ENCODE measurements around the gene SPATA32. TPM values are rescaled to one million over a fixed set of nuclear protein-coding genes. Genes with fewer than 3 reads are reported as not detected.

Gene SPATA32
- total and polyA plus RNA-seq, 2 experiments from 2014 or later = not detected

- no peak overlapping the region for H3K4me3 ChIP-seq
- no peaks in the 10 kb centered on the region for H3K9me2 ChIP-seq (ENCODE audit: insufficient read depth)
- no peak overlapping the region for H3K4me2 ChIP-seq
- no peak for ATAC-seq
- H3K27ac ChIP-seq (ENCODE audit: low read depth) = no peak overlapping the region
- no peak overlapping the region for H2AFZ ChIP-seq
- Mint-ChIP-seq H3K36me3 (ENCODE audit: low read depth) (no peaks in the 10 kb centered on the region), H3K27ac (no peak overlapping the region), H3K4me1 (peaks cover 37% of the 10 kb centered on the region), H3K9me3 (no peaks in the 10 kb centered on the region; the same call in 2 of the 3 replicates), H3K27me3 (ENCODE audit: insufficient read depth, low read depth, poor library complexity) (peaks cover 22% of the 10 kb centered on the region), H3K4me3 (no peak overlapping the region)
- DNase-seq (ENCODE audit: low spot score) = no peak
- peaks cover 27% of the 10 kb centered on the region for H3K4me1 ChIP-seq (ENCODE audit: insufficient read depth)
- TF ChIP-seq JUNB (IDR thresholded peaks at IDR 0.05; ENCODE audit: unreplicated experiment) = no peak
- TF ChIP-seq, protein P1, sequence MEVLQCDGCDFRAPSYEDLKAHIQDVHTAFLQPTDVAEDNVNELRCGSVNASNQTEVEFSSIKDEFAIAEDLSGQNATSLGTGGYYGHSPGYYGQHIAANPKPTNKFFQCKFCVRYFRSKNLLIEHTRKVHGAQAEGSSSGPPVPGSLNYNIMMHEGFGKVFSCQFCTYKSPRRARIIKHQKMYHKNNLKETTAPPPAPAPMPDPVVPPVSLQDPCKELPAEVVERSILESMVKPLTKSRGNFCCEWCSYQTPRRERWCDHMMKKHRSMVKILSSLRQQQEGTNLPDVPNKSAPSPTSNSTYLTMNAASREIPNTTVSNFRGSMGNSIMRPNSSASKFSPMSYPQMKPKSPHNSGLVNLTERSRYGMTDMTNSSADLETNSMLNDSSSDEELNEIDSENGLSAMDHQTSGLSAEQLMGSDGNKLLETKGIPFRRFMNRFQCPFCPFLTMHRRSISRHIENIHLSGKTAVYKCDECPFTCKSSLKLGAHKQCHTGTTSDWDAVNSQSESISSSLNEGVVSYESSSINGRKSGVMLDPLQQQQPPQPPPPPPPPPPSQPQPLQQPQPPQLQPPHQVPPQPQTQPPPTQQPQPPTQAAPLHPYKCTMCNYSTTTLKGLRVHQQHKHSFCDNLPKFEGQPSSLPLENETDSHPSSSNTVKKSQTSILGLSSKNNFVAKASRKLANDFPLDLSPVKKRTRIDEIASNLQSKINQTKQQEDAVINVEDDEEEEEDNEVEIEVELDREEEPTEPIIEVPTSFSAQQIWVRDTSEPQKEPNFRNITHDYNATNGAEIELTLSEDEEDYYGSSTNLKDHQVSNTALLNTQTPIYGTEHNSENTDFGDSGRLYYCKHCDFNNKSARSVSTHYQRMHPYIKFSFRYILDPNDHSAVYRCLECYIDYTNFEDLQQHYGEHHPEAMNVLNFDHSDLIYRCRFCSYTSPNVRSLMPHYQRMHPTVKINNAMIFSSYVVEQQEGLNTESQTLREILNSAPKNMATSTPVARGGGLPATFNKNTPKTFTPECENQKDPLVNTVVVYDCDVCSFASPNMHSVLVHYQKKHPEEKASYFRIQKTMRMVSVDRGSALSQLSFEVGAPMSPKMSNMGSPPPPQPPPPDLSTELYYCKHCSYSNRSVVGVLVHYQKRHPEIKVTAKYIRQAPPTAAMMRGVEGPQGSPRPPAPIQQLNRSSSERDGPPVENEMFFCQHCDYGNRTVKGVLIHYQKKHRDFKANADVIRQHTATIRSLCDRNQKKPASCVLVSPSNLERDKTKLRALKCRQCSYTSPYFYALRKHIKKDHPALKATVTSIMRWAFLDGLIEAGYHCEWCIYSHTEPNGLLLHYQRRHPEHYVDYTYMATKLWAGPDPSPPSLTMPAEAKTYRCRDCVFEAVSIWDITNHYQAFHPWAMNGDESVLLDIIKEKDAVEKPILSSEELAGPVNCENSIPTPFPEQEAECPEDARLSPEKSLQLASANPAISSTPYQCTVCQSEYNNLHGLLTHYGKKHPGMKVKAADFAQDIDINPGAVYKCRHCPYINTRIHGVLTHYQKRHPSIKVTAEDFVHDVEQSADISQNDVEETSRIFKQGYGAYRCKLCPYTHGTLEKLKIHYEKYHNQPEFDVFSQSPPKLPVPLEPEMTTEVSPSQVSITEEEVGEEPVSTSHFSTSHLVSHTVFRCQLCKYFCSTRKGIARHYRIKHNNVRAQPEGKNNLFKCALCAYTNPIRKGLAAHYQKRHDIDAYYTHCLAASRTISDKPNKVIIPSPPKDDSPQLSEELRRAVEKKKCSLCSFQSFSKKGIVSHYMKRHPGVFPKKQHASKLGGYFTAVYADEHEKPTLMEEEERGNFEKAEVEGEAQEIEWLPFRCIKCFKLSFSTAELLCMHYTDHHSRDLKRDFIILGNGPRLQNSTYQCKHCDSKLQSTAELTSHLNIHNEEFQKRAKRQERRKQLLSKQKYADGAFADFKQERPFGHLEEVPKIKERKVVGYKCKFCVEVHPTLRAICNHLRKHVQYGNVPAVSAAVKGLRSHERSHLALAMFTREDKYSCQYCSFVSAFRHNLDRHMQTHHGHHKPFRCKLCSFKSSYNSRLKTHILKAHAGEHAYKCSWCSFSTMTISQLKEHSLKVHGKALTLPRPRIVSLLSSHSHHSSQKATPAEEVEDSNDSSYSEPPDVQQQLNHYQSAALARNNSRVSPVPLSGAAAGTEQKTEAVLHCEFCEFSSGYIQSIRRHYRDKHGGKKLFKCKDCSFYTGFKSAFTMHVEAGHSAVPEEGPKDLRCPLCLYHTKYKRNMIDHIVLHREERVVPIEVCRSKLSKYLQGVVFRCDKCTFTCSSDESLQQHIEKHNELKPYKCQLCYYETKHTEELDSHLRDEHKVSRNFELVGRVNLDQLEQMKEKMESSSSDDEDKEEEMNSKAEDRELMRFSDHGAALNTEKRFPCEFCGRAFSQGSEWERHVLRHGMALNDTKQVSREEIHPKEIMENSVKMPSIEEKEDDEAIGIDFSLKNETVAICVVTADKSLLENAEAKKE (CRISPR knock-in tag; IDR thresholded peaks at IDR 0.05) = no peak
- TF ChIP-seq STAT1 (IDR thresholded peaks at IDR 0.05; ENCODE audit: unreplicated experiment) = no peak
- TF ChIP-seq NANOG (IDR thresholded peaks at IDR 0.05; ENCODE audit: borderline replicate concordance) = no peak
- H4K20me1 ChIP-seq (replicated peaks; ENCODE audit: insufficient read depth) = no peaks in the 10 kb centered on the region; the same call in 1 of the 2 replicates
- no peaks in the 10 kb centered on the region for H3K79me2 ChIP-seq (replicated peaks; ENCODE audit: insufficient read depth)
- H3K27me3 ChIP-seq (ENCODE audit: insufficient read depth) = peaks cover 6% of the 10 kb centered on the region; the same call in 1 of the 2 replicates
- 0 out of 2 replicates have a peak, but pooled peaks cover 2% of the 10 kb centered on the region for H3F3A ChIP-seq (replicated peaks; ENCODE audit: low read depth)
- H3K36me3 ChIP-seq (ENCODE audit: insufficient read depth) = no peaks in the 10 kb centered on the region
These were observed 31.0 kb downstream of the SPATA32 start for GRCh38 chr17:45230787-45231480.

GRCh38 chr17:45230410-45230786 is 31.5 kb downstream of the SPATA32 start:
- Mint-ChIP-seq H3K36me3 (ENCODE audit: low read depth) (no peaks in the 10 kb centered on the region), H3K9me3 (no peaks in the 10 kb centered on the region; the same call in 2 of the 3 replicates), H3K27ac (no peak overlapping the region), H3K27me3 (ENCODE audit: insufficient read depth, low read depth, poor library complexity) (peaks cover 18% of the 10 kb centered on the region), H3K4me1 (peaks cover 38% of the 10 kb centered on the region), H3K4me3 (no peak overlapping the region; the same call in 2 of the 3 replicates)
- ATAC-seq (no peak), DNase-seq (ENCODE audit: low spot score) (no peak)
- Histone ChIP-seq H3F3A (replicated peaks; ENCODE audit: low read depth) (0 out of 2 replicates have a peak, but pooled peaks cover 2% of the 10 kb centered on the region), H3K4me1 (ENCODE audit: insufficient read depth) (peaks cover 27% of the 10 kb centered on the region), H3K27ac (ENCODE audit: low read depth) (no peak overlapping the region), H3K4me2 (no peak overlapping the region), H3K36me3 (ENCODE audit: insufficient read depth) (no peaks in the 10 kb centered on the region), H3K27me3 (ENCODE audit: insufficient read depth) (peaks cover 6% of the 10 kb centered on the region; the same call in 1 of the 2 replicates), H4K20me1 (replicated peaks; ENCODE audit: insufficient read depth) (no peaks in the 10 kb centered on the region; the same call in 1 of the 2 replicates), H3K9me2 (ENCODE audit: insufficient read depth) (no peaks in the 10 kb centered on the region), H2AFZ (no peak overlapping the region), H3K79me2 (replicated peaks; ENCODE audit: insufficient read depth) (no peaks in the 10 kb centered on the region), H3K4me3 (no peak overlapping the region)
- TF ChIP-seq CREB1 (CRISPR knock-in tag; IDR thresholded peaks at IDR 0.05; ENCODE audit: low read depth) (no peak), JUNB (IDR thresholded peaks at IDR 0.05; ENCODE audit: unreplicated experiment) (no peak), EZH2phosphoT487 (IDR thresholded peaks at IDR 0.05; ENCODE audit: unreplicated experiment) (no peak), CTCF (conservative IDR thresholded peaks at IDR 0.05; ENCODE audit: low read depth in 2 of 2) (no peak), NANOG (IDR thresholded peaks at IDR 0.05; ENCODE audit: borderline replicate concordance) (no peak)
- TF ChIP-seq, protein P2, sequence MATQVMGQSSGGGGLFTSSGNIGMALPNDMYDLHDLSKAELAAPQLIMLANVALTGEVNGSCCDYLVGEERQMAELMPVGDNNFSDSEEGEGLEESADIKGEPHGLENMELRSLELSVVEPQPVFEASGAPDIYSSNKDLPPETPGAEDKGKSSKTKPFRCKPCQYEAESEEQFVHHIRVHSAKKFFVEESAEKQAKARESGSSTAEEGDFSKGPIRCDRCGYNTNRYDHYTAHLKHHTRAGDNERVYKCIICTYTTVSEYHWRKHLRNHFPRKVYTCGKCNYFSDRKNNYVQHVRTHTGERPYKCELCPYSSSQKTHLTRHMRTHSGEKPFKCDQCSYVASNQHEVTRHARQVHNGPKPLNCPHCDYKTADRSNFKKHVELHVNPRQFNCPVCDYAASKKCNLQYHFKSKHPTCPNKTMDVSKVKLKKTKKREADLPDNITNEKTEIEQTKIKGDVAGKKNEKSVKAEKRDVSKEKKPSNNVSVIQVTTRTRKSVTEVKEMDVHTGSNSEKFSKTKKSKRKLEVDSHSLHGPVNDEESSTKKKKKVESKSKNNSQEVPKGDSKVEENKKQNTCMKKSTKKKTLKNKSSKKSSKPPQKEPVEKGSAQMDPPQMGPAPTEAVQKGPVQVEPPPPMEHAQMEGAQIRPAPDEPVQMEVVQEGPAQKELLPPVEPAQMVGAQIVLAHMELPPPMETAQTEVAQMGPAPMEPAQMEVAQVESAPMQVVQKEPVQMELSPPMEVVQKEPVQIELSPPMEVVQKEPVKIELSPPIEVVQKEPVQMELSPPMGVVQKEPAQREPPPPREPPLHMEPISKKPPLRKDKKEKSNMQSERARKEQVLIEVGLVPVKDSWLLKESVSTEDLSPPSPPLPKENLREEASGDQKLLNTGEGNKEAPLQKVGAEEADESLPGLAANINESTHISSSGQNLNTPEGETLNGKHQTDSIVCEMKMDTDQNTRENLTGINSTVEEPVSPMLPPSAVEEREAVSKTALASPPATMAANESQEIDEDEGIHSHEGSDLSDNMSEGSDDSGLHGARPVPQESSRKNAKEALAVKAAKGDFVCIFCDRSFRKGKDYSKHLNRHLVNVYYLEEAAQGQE (IDR thresholded peaks at IDR 0.05; ENCODE audit: unreplicated experiment) = no peak
